NCI-H2029 (cell line): ENCODE data around the gene CFAP73.
"Not testable (repeated sequence)": the region's sequence is repeated elsewhere in the genome, so short reads cannot be mapped to it uniquely, and the experiment has no call there.

ENCODE experiments used
- DNase-seq: peaks from one replicate; lab custom pipeline; 2025; lab: John Stamatoyannopoulos, UW

Gene CFAP73

DNA sequence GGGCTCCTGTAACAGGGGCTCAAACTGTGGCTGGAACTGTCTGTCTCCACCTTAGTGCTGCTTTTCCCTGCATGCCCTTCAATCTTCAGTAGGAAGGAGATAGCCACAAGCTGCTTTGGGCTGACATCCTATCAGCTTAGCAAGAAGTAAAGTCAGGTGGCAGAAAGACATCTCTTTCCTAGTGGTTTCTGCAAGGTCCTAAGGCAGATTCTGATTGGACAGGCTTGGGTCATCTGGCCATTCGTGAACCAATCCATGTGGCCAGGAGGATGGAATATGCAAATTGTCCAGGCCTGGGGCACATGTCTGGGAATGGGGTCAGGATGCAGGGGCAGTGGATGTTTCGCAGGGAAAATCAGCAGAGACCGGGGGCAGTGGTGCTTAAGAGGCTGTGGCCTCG is 41.2 kb downstream of the CFAP73 start:
- no peak for DNase-seq

GRCh38 chr12:113191227-113191626 is 41.7 kb downstream of the CFAP73 start:
- DNase-seq, result no peak

DNA sequence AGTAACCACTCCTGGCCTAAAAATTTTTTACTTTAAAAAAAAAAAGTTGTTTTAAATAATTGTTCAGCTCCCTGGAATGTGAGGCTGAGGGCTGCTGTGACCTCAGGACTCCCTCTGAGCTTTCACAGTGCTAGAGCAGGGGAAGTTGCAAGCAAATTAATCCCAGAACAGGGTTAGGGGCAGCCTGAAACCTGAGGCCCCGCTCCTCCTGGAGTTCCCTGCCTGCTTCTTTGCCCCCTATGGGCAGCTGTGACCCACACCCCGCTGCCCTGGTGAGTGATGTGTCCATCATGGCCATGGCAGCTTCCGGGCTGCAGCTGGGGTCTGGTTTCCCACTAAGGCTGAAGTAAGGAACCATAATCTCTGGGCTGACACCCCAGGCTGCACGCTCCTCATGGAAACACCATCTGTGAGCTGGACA is 45.5 kb downstream of the CFAP73 start:
- no peak for DNase-seq

DNA sequence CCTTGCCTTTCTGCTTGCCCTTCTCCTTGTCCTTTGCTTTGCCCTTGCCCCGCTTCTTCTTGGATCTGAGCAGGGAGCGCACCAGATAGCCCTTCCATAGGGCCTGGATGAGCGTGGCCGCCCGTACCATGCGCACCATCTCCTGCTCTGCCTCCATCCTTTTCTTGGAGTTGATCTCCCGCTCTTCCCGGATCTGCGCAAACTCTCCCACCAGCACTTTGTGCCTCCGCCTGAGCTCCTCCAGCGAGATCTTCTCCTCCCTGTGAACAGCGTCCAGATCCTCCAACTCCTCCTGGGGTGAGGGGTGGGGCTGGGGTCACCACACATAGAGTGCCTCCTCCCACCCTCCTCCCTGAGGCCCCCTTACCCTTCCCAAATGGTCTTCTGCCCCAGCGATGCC is 46.1 kb downstream of the CFAP73 start:
- DNase-seq, result no peak

DNA sequence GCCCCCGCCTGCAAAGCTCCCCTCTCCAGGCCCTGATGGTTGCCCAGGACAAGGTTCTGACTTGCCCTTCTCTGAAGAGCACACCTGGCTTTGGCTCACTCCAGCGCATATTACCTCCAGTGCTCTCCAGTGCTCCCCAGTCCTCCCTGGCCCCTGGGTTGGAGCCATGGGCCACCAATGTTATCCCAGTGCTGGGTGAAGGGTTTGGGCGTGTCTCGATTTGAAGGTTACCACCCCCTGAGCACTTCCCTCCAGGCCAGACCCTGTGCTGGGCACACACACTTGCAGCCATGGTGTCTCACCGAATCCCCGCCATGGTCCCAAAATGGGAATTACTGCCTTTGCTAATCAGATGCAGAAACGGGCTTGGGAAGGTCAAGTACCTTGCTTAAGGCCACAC is 47.1 kb downstream of the CFAP73 start:
- DNase-seq, result no peak

DNA sequence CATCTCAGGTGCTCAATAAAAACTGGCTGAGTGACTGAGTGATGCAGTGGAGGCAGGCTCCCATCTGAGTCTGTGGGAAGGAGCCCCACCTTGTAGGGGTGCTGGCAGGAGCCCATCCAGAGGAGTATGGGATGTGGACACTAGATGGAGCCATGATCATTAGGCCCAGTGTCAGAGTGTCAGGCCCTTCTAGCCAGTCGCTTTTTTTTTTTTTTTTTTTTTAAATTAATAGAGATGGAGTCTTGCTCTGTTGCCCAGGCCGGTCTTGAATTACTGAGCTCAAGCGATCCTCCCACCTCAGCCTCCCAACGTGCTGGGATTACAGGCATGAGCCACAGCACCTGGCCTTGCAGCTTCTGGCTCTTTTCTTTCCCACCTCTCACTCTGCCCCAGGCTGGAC is 47.5 kb downstream of the CFAP73 start:
- peak; percentile 50 for DNase-seq

- DNase-seq, result no peak
Observed at GRCh38 chr12:113197518-113198077, 48.1 kb downstream of the CFAP73 start.

DNA sequence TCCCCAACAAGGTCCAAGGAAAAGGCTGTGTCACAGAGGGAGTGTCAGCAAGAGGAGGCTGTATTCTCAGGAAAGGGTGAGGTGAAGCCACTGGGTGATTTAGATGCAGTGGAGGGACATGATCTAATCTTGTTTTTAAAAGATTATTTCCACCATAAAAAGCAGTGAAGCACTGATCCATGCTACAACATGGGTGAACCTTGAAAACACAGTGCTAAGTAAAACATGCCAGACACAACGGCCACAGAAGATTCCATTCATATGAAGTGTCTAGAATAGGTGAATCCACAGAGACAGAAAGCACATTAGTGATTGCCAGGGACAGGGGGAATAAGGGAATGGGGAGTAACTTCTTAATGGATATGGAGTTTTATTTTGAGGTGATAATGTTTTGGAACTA is 48.8 kb downstream of the CFAP73 start:
- no peak for DNase-seq

GRCh38 chr12:113200021-113200797 is 50.7 kb downstream of the CFAP73 start:
- DNase-seq, result no peak

DNA sequence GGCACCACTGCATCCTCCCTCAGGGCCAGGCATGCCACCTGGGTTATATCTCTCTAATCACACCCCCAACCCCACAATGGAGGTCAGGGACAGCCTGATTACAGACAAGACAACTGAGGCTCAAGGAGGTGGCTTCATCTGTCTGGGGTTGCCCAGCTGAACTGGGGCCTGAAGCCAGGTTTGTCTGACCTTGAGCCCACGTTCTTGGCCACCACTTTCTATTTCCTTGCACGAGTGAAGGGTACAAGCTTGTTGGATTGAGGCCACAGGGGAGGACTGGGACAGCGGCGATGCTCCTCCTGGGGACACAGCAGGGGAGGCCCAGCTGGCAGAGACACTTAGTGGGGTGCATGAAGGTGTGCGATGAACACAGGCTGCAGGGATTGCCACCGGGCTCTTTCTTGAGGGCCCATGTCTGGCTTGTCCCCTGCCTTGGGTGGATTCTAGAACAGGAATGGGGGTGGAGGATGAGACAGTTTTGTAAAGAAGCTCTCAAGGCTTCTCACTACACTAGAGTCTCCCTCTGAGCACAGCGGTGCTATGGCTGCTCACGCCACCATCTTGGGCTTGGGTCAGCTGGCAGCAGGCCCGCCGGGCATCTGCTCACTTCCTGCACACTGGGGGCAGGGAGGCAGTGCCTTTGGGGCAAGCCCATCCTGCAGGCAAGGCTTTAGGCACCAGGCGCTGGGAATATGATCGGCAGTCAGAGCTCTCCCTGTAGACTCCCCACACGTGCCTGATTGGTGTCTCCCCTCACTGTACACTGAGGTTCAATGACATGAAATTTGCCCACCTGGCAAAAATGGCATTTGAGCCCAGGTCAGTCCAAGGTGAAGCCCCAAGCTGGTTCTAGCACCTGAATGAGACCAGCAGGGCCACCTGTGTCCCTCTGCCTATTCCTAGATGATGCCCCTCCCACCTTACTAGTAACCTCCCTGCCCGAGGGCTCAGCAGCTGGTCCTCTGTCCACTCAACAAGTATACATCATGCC is 52.0 kb downstream of the CFAP73 start:
- DNase-seq, result peak; percentile 24

GRCh38 chr12:113202300-113203075 is 53.0 kb downstream of the CFAP73 start:
- DNase-seq, result no peak

- no peak for DNase-seq
Observed at GRCh38 chr12:113203852-113204760, 54.6 kb downstream of the CFAP73 start.

DNA sequence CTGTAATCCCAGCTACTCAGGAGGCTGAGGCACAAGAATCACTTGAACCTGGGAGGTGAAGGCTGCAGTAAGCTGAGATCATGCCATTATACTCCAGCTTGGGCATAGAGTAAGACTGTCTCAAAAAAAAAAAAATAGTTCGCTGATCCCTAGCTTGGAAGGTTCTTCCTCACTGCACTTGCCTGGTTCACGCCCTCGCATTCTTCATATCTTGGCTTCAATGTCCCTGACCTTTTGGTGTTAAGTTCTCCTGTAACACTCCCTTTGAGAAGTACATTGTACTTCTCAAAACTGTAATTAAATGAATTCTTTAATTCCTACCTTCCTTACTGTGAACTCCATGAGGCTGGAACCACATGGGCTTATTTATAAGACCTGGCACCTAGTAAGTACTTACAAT is 55.3 kb downstream of the CFAP73 start:
- DNase-seq, result no peak

- not testable (repeated sequence) for DNase-seq
Observed at GRCh38 chr12:113206802-113207201, 57.3 kb downstream of the CFAP73 start.

- DNase-seq, result peak; percentile 45
Observed at GRCh38 chr12:113207613-113208040, 58.1 kb downstream of the CFAP73 start.

DNA sequence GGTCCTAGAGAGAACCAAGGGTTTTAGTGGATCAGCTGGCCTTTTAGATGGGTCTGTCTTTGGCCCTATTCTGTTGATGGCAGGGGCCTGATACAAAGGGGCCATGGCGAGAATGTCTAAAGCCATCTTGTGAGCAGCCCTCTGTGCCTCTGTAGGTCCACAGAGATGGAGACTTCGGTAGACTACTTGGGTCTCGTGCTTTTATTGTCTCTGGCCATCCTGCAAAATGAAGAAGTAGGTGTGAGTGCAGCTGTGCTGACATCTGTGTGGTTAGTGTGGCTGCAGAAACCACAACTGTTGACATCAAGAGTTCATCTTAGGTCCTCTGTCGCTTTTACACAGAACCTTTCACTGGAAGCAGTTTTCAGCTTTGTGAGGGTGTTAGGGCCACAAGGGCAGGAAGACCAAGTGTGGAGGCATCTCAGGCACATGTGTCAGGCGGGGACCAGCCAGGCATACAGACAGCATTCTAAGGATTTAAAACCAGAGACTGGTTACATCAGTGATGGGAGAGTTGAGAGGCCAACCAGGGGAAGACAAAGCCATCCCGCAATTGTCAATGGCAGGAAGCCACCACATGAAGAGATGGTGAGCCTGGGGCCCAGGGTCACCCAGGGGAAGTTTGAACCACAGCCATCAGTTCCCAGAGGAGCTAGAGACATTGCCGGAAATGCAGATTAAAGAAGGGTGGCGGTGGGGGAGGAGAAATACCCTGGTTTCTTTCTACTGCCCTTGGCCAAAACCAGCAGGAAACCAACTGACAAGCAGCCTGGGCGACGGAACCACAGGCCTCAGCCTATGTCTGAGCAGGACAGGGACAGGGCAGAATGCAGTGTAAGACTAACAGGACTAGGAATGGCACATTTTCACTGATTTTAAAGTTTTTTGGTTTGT is 58.8 kb downstream of the CFAP73 start:
- DNase-seq, result no peak
